ENCODE results near the gene MDP1.
A peak's percentile ranks its signal among the peaks of the same experiment; 100 is the strongest.

GRCh38 chr14:24188251-24189058 is 27.4 kb downstream of the MDP1 start, which contains the start of gene IPO4:
- no peak for TF ChIP-seq EP300 (IDR thresholded peaks at IDR 0.05)
- TF ChIP-seq CBX8 (IDR thresholded peaks at IDR 0.05): no peak
- no peak for TF ChIP-seq NFE2L2 (conservative IDR thresholded peaks at IDR 0.05; ENCODE audit: low read length)
- TF ChIP-seq CTCF (IDR thresholded peaks at IDR 0.05): no peak
- no peak for TF ChIP-seq FOSL2 (IDR thresholded peaks at IDR 0.05)
- peak; percentile 62; the same call in 1 of the 2 replicates for TF ChIP-seq FOSL2 (CRISPR knock-in tag; IDR thresholded peaks at IDR 0.05)
- TF ChIP-seq TP53 (CRISPR knock-in tag; IDR thresholded peaks at IDR 0.05): no peak
- TF ChIP-seq USF2 (IDR thresholded peaks at IDR 0.05): peak; percentile 73
